NCI-H446 treated with DMSO at 0.1 percent for 48 hours (cell line): ENCODE data around the gene SLC17A6.

Source experiments
- DNase-seq: peaks from one replicate; lab custom pipeline; 2025; lab: John Stamatoyannopoulos, UW

SLC17A6 gene

DNA sequence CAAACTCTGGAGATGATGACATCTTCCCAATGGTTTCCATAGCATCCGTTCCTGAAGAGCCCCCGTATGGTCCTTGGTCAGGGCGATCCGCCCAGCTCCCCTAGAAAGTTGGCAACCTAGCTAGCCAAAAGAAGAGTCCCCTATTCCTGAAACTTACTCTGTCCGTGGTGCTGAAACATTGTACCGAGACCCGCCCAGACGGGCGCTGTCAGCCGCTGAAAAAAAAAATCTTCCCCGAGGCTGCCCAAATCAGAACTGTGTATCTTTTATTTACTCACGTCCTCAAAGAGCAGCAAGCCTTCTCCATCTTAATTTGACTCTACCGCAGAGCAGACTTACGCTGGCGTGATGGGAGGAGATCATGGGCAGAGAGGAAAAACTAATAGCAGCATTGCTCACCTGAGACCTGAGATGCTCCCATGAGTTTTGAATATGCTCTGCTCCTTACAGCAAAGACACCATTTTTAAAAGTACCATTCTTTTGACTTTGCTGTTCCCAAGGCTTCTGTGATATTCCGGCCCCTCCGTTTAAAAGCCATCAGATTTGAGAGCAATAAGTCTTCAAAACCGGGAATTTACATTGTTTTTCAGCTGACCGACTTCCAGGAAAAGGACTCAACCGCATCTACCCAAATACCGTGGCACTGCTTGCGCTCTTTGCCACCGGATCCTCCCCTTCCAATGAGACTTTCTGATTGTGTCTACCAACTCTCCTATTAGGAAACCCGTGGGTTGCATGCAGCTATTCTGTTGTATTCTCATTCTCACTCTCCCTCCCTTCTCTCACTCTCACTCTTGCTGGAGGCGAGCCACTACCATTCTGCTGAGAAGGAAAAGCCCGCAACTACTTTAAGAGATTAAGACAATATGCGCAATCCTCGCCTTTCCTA lies at the start of gene SLC17A6:
Gene SLC17A6, plus strand, starts transcription at position 786 of the 890 bp plus-strand sequence. CDS start 153 bp downstream, outside the sequence.
- peak; percentile 89 for DNase-seq

- DNase-seq = no peak
Observed at GRCh38 chr11:22302368-22302767, 35.8 kb upstream of the SLC17A6 start.

- DNase-seq = peak; percentile 72
Observed at GRCh38 chr11:22304337-22304961, 33.7 kb upstream of the SLC17A6 start.

DNA sequence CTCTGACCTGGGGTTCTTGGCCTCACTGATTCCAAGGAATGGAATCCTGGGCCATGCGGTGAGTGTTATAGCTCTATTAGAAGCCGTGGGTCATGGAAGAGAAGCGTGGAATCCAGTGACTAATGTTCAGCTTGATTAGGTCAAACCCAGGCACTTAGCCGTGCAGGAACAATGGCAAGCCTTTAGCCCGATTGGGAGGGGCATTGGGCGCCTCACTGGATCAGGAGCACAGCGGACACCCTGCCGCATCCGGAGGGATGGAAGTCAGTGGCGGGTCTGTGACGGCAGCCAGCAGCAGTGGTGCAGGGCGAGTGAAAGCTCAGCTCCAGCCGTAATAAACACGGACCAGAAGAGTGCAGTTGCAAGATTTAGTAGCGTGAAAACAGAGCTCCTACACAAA lies 20.5 kb upstream of the SLC17A6 start:
- no peak for DNase-seq

DNA sequence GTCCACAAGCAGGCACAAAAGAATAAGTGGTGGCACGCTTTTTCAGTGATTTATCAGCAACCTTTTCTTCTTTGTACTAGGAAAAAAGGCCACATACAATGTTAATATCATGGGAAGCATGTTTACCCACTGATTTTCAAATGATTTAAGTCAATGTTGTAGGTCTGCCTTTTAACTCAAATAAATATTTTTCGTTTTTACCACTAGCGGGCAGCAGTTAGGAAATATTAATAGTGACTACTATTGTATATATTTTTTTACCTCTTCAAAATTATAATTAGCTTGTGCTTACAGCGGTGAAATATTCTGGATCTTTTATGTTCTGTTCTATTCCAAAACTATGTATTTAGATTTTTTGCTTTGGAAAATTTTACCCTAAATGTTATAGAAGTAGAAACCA lies 6.4 kb upstream of the SLC17A6 start:
- no peak for DNase-seq

DNA sequence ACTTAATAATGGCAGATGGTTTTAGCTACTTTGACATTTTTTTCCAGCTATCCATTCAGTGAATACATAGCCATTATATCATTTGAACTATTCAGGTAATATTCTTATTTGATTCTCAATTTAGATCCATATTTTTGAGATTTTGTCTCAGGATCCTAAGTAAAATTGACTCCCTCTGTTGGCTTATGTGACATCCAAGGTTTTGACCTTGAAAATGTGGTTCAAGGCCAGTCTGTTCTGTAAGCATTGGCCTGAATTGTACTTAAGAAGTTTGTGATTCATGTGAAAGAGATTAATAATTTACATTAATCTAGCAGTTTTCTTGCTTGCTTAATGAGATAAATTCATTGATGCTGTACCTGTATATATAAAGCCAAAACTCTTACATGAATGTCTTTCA lies 1.6 kb upstream of the SLC17A6 start:
- DNase-seq = no peak

GRCh38 chr11:22339611-22340010 lies 1.4 kb downstream of the SLC17A6 start:
- peak; percentile 40 for DNase-seq

GRCh38 chr11:22340235-22340634 lies 2.1 kb downstream of the SLC17A6 start:
- no peak for DNase-seq

GRCh38 chr11:22340701-22341587 lies 2.8 kb downstream of the SLC17A6 start:
- peak; percentile 94 for DNase-seq

GRCh38 chr11:22341588-22341931 lies 3.4 kb downstream of the SLC17A6 start:
- no peak for DNase-seq

GRCh38 chr11:22342211-22343031 lies 4.2 kb downstream of the SLC17A6 start:
- DNase-seq = no peak

GRCh38 chr11:22343032-22343324 lies 4.8 kb downstream of the SLC17A6 start:
- no peak for DNase-seq

DNA sequence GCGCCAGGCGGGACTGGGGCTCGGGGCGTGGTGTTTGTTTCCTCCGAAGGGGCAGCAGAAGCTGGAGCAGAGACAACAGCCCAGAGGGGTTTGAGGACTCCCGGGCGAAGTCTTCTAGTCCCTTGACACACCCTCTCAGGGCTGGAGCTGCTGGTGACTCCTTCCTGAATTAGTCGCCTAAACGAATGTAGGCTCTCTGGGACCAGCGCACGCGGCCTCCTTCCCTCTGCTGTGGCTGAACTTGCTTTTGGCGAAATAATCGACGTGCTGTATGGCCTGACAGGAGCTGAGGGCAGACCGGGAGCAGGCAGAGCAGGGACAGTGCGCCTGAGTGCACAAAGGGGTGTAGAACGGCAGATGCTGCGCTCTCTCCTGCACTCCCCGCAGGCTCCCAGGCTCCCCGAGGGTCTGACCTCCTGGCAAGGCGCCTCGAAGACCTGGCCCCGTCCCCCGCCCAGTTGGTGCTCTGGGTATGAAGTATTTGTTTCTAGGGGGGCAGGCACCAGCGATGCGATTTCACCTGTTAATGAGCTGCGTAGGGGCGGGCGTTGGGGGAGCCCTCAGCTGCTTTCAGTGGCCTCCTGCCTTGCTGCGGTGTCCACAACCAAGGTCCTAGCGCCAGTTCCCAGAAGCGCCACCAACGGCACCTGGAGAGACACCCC lies 5.3 kb downstream of the SLC17A6 start:
- peak; percentile 61 for DNase-seq

GRCh38 chr11:22344081-22344480 lies 5.9 kb downstream of the SLC17A6 start:
- no peak for DNase-seq

- no peak for DNase-seq
Observed at GRCh38 chr11:22346282-22346681, 8.1 kb downstream of the SLC17A6 start.

DNA sequence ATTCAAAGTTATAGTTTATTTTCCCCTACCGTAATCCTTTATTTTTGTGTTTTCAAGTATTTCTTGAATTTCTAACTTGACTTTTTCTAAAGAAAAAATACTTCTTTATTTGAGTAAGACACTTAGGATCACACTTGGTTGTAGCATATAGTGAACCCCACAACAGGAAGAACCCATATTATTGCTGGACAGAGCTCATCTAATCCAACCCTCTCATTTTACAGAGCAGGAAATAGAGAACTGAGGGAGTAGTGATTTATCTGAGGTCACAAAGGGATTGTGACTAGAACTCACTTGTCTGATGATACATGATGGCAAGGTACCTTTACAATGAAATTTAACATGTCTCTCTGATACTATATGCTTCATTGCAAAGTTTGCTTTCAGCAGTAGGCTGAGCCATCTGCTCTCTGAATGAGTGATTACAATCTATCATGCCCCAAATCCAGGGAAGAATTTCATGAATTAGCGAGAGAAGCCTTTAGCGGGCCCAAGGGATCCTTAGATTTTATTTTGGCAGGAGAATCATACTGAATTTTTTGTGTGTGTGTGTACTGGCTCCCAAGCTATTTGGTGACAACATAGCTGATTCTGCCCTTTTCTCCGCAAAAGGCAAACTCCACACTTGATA lies 9.8 kb downstream of the SLC17A6 start:
- peak; percentile 75 for DNase-seq

- DNase-seq = peak; percentile 39
Observed at GRCh38 chr11:22349491-22349890, 11.3 kb downstream of the SLC17A6 start.

DNA sequence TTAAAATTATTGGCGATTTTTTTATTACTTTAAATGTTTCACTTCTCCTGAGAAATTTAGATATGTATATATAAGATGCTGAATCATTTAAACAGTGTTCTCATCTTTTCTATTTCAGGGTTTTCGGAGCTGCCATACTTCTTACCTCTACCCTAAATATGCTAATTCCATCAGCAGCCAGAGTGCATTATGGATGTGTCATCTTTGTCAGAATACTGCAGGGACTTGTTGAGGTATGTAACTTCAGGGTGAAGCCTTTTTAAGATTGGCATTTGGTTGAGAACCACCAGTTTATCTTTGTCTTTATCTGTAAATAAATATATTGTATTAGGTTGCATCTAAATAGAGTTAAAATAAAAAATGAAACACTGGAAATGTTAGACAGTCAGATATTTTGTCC lies 21.1 kb downstream of the SLC17A6 start:
- DNase-seq = no peak

- no peak for DNase-seq
Observed at GRCh38 chr11:22371160-22371559, 33.0 kb downstream of the SLC17A6 start.

- no peak for DNase-seq
Observed at GRCh38 chr11:22387126-22387525, 48.9 kb downstream of the SLC17A6 start.
